ENCODE measurements around the gene ELL3. TPM values are rescaled to one million over a fixed set of nuclear protein-coding genes. Genes with fewer than 3 reads are reported as not detected.

Gene ELL3
- total RNA-seq, 1 donor from 2014 or later, result 0.82 TPM

GRCh38 chr15:43777267-43777914 lies 625 bp upstream of the ELL3 start:
- intact Hi-C loops (cut with micrococcal nuclease), result no loop called here
- peak; percentile 77 for DNase-seq
- Histone ChIP-seq H3K36me3 (peaks cover 17% of the 10 kb centered on the region), H3K4me3 (peak overlapping the region; percentile 81), H3K27ac (replicated peaks) (peak overlapping the region; percentile 81), H3K9me3 (replicated peaks) (no peaks in the 10 kb centered on the region), H3K27me3 (ENCODE audit: low read depth) (no peaks in the 10 kb centered on the region), H3K4me1 (peaks cover 21% of the 10 kb centered on the region)
- TF ChIP-seq, protein P1, sequence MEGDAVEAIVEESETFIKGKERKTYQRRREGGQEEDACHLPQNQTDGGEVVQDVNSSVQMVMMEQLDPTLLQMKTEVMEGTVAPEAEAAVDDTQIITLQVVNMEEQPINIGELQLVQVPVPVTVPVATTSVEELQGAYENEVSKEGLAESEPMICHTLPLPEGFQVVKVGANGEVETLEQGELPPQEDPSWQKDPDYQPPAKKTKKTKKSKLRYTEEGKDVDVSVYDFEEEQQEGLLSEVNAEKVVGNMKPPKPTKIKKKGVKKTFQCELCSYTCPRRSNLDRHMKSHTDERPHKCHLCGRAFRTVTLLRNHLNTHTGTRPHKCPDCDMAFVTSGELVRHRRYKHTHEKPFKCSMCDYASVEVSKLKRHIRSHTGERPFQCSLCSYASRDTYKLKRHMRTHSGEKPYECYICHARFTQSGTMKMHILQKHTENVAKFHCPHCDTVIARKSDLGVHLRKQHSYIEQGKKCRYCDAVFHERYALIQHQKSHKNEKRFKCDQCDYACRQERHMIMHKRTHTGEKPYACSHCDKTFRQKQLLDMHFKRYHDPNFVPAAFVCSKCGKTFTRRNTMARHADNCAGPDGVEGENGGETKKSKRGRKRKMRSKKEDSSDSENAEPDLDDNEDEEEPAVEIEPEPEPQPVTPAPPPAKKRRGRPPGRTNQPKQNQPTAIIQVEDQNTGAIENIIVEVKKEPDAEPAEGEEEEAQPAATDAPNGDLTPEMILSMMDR (IDR thresholded peaks at IDR 0.05; ENCODE audit: borderline replicate concordance), result peak; percentile 75

- Histone ChIP-seq H3K4me3 (peak overlapping the region; percentile 81), H3K9me3 (replicated peaks) (no peaks in the 10 kb centered on the region), H3K27me3 (ENCODE audit: low read depth) (no peaks in the 10 kb centered on the region), H3K4me1 (peaks cover 26% of the 10 kb centered on the region), H3K36me3 (peaks cover 29% of the 10 kb centered on the region), H3K27ac (replicated peaks) (peak overlapping the region; percentile 81)
- TF ChIP-seq, protein P1 (IDR thresholded peaks at IDR 0.05; ENCODE audit: borderline replicate concordance), result no peak
- no peak for DNase-seq
- intact Hi-C loops (cut with micrococcal nuclease), result no loop called here
These were observed 557 bp downstream of the ELL3 start for GRCh38 chr15:43776101-43776717.

- TF ChIP-seq, protein P1 (IDR thresholded peaks at IDR 0.05; ENCODE audit: borderline replicate concordance), result peak; percentile 43
- Histone ChIP-seq H3K4me1 (peaks cover 26% of the 10 kb centered on the region), H3K27ac (replicated peaks) (peak overlapping the region; percentile 81), H3K9me3 (replicated peaks) (no peaks in the 10 kb centered on the region), H3K4me3 (no peak overlapping the region), H3K36me3 (peaks cover 36% of the 10 kb centered on the region), H3K27me3 (ENCODE audit: low read depth) (no peaks in the 10 kb centered on the region)
- DNase-seq, result no peak
- intact Hi-C loops (cut with micrococcal nuclease), result no loop called here
These were observed 1.3 kb downstream of the ELL3 start for GRCh38 chr15:43775411-43775965.

GRCh38 chr15:43774062-43774461 lies 2.7 kb downstream of the ELL3 start:
- Histone ChIP-seq H3K4me3 (no peak overlapping the region), H3K27ac (replicated peaks) (no peak overlapping the region), H3K36me3 (peaks cover 49% of the 10 kb centered on the region), H3K9me3 (replicated peaks) (no peaks in the 10 kb centered on the region), H3K27me3 (ENCODE audit: low read depth) (no peaks in the 10 kb centered on the region), H3K4me1 (peaks cover 35% of the 10 kb centered on the region)
- intact Hi-C loops (cut with micrococcal nuclease), result no loop called here
- TF ChIP-seq, protein P1 (IDR thresholded peaks at IDR 0.05; ENCODE audit: borderline replicate concordance), result no peak
- DNase-seq, result no peak

GRCh38 chr15:43772624-43773023 lies 4.1 kb downstream of the ELL3 start:
- H3K9me3 ChIP-seq (replicated peaks), result no peaks in the 10 kb centered on the region
- TF ChIP-seq, protein P1 (IDR thresholded peaks at IDR 0.05; ENCODE audit: borderline replicate concordance), result no peak
- H3K4me1 ChIP-seq, result peaks cover 30% of the 10 kb centered on the region
- peaks cover 64% of the 10 kb centered on the region for H3K36me3 ChIP-seq
- no peak overlapping the region for H3K4me3 ChIP-seq
- no peak overlapping the region for H3K27ac ChIP-seq (replicated peaks)
- DNase-seq, result no peak
- intact Hi-C loops (cut with micrococcal nuclease), result no loop called here
- H3K27me3 ChIP-seq (ENCODE audit: low read depth), result no peaks in the 10 kb centered on the region
